Nephron (organoid): Measurements from ENCODE around the gene TELO2.

ENCODE experiments used
- H3K27ac Mint-ChIP-seq, 3 experiments: 2 replicates each; pipeline ENCODE4 v1.8.0; 2020; ENCODE audit warnings: mixed read lengths in 3 of 3, mild to moderate bottlenecking in 2 of 3, moderate library complexity in 1 of 3
- H3K27me3 Mint-ChIP-seq: 2 replicates; pipeline ENCODE4 v1.8.0; 2021; ENCODE audit warnings: low read depth, mild to moderate bottlenecking, moderate library complexity, mixed read lengths
- H3K36me3 Mint-ChIP-seq: 2 replicates; pipeline ENCODE4 v1.8.0; 2020; ENCODE audit warnings: low read depth, mixed read lengths
- H3K4me1 Mint-ChIP-seq: 2 replicates; pipeline ENCODE4 v1.8.0; 2020; ENCODE audit warnings: mixed read lengths
- H3K4me3 Mint-ChIP-seq, 3 experiments: 2 replicates each; pipeline ENCODE4 v1.8.0; 2020; ENCODE audit warnings: mild to moderate bottlenecking in 3 of 3, mixed read lengths in 3 of 3, moderate library complexity in 2 of 3
- H3K9me3 Mint-ChIP-seq: 2 replicates; pipeline ENCODE4 v1.8.0; 2020; ENCODE audit warnings: mixed read lengths
- TF ChIP-seq, protein P1 (sequence below), 3 experiments: fragments of 200-600 bp; sonication (generic); IDR thresholded peaks; one replicate each; pipeline ENCODE4 v1.5.0; 2021; ENCODE audit warnings: antibody characterized with exemption in 3 of 3; ENCODE audit not compliant: unreplicated experiment in 3 of 3

Gene TELO2

GRCh38 chr16:1505073-1505844 is 12.1 kb downstream of the TELO2 start:
- H3K27ac Mint-ChIP-seq: no peak overlapping the region
- H3K4me3 Mint-ChIP-seq: no peak overlapping the region
- no peaks in the 10 kb centered on the region for H3K4me1 Mint-ChIP-seq
- H3K9me3 Mint-ChIP-seq: no peaks in the 10 kb centered on the region
- TF ChIP-seq, protein P1, sequence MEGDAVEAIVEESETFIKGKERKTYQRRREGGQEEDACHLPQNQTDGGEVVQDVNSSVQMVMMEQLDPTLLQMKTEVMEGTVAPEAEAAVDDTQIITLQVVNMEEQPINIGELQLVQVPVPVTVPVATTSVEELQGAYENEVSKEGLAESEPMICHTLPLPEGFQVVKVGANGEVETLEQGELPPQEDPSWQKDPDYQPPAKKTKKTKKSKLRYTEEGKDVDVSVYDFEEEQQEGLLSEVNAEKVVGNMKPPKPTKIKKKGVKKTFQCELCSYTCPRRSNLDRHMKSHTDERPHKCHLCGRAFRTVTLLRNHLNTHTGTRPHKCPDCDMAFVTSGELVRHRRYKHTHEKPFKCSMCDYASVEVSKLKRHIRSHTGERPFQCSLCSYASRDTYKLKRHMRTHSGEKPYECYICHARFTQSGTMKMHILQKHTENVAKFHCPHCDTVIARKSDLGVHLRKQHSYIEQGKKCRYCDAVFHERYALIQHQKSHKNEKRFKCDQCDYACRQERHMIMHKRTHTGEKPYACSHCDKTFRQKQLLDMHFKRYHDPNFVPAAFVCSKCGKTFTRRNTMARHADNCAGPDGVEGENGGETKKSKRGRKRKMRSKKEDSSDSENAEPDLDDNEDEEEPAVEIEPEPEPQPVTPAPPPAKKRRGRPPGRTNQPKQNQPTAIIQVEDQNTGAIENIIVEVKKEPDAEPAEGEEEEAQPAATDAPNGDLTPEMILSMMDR (IDR thresholded peaks at IDR 0.05; ENCODE audit: unreplicated experiment in 3 of 3): no peak
- peaks cover 22% of the 10 kb centered on the region for H3K36me3 Mint-ChIP-seq
- no peaks in the 10 kb centered on the region for H3K27me3 Mint-ChIP-seq

DNA sequence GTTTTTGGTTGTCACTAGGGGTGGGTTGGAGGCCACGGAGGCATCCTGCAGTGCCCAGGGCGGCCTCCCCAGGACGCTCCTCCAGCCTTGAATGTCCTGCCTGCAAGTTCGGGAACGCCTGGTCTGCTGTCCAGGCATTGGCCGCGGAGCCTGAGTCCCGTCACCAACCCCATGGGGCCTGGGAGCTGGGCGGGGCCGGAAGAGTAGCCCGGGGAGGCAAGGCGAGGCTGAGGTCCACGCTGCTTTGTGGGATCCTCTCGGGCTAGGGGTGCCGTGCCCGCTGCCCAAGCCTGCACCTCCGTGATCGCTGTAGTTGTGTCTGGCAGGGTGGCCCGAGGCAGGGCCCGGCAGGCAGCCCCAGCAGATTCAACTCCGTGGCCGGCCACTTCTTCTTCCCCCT is 12.8 kb downstream of the TELO2 start:
- TF ChIP-seq, protein P1 (IDR thresholded peaks at IDR 0.05; ENCODE audit: unreplicated experiment in 3 of 3): no peak

DNA sequence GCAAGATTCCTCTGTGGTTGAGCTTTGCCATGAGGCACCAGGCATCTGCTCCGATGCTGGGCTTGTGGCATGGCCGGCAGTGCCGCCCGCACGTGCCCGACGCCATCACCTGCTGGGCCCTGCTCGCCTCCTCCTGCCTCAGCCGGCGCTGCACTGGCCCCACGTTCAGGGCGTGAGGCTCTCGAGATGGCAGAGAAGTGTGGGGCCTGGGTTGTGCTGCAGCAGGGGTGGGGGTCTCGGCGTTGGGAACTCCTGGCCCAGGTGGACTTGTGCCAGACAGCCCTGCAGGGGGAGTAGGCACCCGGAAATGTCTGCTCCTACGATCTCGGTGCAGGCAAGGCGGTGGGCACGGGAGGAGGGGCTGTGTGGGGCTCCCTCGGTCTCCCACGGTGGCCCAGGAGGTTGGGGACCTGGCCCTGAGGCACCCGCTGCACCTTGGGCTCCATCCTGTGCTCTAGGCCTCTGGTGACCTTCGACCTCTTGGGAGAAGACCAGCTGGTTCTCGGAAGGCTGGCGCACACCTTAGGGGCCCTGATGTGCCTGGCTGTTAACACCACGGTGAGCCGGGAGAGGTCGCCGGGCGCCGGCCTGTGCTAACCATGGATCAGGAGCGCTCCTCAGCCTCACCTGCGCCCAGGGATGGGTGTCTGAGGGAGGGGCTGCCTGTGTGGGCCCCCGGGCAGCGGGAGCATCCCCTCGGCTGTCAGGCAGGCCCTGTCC is 13.5 kb downstream of the TELO2 start:
- TF ChIP-seq, protein P1 (IDR thresholded peaks at IDR 0.05; ENCODE audit: unreplicated experiment in 3 of 3): no peak
- Mint-ChIP-seq H3K27me3 (no peaks in the 10 kb centered on the region), H3K36me3 (peaks cover 21% of the 10 kb centered on the region), H3K9me3 (no peaks in the 10 kb centered on the region), H3K27ac (no peak overlapping the region), H3K4me3 (no peak overlapping the region), H3K4me1 (no peaks in the 10 kb centered on the region)

More for the DNA sequence above, 12.8 kb downstream of the TELO2 start:
- Mint-ChIP-seq H3K4me1 (no peaks in the 10 kb centered on the region), H3K27ac (no peak overlapping the region), H3K36me3 (peaks cover 22% of the 10 kb centered on the region), H3K9me3 (no peaks in the 10 kb centered on the region), H3K4me3 (no peak overlapping the region), H3K27me3 (no peaks in the 10 kb centered on the region)

DNA sequence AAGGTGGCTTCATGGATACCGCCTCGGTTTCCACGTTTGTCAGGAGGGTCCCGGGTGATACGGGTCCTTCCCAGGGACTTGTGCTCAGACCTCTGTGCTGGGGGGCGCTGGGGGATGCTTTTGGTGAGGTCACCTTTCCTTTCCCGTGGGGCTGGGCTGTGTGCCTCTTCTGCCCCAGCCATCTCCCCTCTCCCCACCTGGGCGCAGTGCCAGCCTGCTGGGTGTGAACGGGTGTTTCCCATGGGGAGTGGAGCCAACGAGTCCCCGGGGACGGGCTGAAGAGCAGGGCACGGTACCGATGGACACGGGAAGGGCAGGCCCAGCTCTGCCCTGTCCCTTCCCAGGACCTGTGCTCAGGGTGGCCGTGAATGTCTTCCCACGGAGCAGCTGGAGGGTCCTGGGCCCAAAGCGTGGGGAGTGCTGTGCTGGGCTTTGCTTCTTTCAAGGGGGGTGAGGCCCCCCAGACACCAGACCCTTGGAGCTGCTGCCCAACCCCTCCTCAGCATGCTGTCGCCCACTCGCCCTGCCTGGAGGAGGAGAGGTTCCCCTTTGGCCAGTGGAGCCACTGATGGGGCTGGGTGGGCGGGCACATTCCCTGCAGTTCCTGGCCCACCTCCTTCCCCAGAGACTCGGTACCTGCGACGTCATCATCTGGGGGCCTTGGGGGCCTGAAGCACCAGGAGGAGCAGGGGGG is 15.5 kb downstream of the TELO2 start:
- no peaks in the 10 kb centered on the region for H3K4me1 Mint-ChIP-seq
- H3K27me3 Mint-ChIP-seq: no peaks in the 10 kb centered on the region
- peaks cover 7% of the 10 kb centered on the region for H3K9me3 Mint-ChIP-seq
- H3K36me3 Mint-ChIP-seq: peaks cover 27% of the 10 kb centered on the region
- H3K4me3 Mint-ChIP-seq: no peak overlapping the region
- no peak overlapping the region for H3K27ac Mint-ChIP-seq
- TF ChIP-seq, protein P1 (IDR thresholded peaks at IDR 0.05; ENCODE audit: unreplicated experiment in 3 of 3): no peak

- no peak overlapping the region for H3K4me3 Mint-ChIP-seq
- no peak overlapping the region for H3K27ac Mint-ChIP-seq
- H3K36me3 Mint-ChIP-seq: peaks cover 33% of the 10 kb centered on the region
- TF ChIP-seq, protein P1 (IDR thresholded peaks at IDR 0.05; ENCODE audit: unreplicated experiment in 3 of 3): no peak
- no peaks in the 10 kb centered on the region for H3K4me1 Mint-ChIP-seq
- peaks cover 10% of the 10 kb centered on the region for H3K9me3 Mint-ChIP-seq
- H3K27me3 Mint-ChIP-seq: no peaks in the 10 kb centered on the region
Measured at GRCh38 chr16:1509307-1510221, 16.4 kb downstream of the TELO2 start.
